ENCODE measurements around the gene LAD1.

The LAD1 gene, protein sequence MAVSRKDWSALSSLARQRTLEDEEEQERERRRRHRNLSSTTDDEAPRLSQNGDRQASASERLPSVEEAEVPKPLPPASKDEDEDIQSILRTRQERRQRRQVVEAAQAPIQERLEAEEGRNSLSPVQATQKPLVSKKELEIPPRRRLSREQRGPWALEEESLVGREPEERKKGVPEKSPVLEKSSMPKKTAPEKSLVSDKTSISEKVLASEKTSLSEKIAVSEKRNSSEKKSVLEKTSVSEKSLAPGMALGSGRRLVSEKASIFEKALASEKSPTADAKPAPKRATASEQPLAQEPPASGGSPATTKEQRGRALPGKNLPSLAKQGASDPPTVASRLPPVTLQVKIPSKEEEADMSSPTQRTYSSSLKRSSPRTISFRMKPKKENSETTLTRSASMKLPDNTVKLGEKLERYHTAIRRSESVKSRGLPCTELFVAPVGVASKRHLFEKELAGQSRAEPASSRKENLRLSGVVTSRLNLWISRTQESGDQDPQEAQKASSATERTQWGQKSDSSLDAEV

DNA sequence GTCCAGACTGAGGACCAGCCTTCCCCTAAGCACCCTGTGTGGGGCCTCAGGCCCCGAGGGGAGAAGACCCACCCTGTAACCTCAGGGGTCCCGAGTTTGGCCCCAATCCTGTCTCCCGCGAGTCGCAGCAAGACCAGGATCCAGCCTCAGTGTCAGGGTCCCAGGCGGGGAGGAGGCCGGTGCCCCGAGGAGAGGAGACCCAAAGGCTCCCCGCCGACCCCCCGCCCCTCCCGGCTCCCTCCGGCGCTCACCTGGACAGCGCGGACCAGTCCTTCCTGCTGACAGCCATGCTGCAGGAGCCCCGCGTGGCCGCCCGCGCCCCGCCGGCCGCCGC, at the start of gene LAD1:
Gene LAD1, minus strand, starts transcription at position 307 of the 334 bp plus-strand sequence. Its CDS starts 18 bp downstream, at position 289.
- DNase-seq = no peak

DNA sequence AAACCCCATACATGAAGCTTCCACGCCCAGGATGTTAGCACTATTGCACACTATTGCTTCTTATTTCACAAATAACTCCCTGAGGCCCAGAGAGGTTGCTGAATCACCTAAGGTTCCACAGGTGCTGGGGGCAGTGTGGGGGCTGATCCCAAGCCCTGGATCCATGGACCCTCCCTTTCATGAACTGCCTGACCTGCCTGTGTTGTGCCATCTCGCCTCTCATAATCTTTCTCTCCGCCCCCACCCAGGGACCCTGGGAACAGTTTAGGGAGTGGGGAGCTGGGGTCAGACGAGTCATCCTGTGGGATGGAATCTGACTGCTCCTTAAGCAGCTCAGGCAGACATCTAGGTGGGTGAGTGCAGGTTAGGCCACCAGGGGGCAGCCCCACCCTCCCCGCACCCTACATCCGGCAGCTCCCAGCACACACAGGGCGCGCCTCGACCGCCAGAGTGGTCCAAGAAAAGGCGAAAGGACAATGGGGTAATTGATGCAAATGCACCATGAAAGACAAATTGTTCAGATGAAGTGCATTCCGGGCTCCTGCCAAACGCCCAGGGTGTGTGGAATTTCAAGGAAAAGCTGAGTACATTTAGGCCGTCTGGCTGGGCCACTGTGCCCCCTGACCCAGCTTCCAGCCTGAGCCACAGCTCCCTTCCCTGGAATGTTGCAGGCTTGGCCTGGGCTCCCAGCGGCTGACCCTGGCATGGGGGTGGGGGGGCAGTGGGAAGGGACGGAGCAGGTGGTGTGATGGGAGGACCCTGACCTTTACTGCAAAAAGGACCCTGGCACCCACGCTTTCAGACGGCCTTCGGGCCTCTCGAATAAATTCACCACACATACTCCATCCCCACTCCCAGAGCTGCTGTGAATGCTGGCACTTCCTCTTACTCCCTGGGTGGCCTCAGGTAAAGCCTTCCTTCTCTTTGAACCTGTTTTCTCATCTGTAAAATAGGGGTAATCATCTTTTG, 49.1 kb upstream of the LAD1 start:
- DNase-seq = peak; percentile 65

DNA sequence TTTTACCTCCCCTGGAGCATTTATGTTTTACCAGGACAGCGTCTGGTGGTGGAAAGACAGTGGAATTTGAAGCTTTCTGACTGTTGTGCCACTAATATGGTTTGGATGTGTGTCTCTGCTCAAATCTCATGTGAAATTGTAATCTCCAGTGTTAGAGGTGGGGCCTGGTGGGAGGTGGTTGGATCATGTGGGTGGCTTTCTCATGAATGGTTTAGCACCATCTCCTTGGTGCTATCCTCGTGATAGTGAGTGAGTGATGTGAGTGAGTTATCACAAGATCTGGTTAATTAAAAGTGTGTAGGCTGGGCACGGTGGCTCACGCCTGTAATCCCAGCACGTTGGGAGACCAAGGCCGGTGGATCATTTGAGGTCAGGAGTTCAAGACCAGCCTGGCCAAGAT, 46.2 kb upstream of the LAD1 start:
- no peak for DNase-seq

DNA sequence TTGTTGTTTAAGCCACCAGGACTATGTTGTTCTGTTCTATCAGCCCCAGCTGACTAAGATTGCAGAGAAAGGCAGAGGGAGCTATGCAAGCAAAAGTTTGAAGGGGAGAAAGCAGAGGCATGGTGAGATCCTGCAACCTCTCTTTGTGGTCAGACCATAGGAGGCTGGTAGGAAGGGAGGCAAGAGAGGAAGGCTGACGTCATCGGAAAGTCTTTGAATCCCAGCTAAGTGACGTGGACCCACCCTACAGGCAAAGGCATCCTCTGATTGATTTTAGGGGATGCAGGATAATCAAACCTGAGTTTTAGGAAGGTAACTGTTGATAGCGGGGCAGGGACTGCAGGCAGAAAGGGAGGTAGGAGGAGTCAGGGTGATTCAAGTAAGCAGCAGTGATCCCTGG, 45.7 kb upstream of the LAD1 start:
- no peak for DNase-seq

DNA sequence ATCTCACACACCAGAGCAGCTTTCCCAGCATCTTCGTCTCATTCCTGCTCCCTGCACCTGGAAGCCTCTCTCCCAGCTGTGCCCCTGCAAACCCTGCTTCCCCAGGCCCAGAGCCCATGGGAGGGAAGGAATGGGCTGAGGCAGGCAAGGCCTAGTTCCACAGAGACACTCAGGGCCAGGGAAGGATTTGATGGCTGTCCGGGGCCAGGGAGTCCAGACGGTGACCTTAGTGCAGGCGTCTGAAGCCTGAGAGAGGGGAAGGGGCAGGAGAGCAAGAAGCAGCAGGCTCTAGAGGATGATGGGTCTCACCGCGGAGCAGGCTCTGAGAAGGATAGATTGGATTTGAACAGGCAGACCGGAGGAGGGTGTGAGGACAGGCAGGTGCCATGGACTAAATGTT, 44.6 kb upstream of the LAD1 start:
- DNase-seq = no peak

DNA sequence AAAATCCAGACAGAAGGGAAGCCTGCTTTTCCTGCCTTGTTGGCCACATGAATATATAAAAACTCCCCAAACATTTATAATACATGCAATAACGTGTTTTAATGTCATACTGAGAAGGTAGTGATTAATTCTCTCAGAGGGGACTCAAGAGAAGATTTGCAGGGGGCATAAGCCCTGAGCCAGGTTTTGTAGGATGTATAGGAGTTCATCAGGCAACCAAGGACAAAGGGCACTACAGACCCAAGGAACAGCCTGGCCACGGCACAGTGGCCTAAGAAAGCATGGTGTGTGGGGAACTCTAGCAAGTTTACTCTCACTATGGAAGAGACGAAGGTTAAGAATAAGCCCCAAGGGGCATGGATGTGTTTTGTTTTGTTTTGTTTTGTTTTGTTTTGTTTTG, 37.8 kb upstream of the LAD1 start:
- DNase-seq = no peak

DNA sequence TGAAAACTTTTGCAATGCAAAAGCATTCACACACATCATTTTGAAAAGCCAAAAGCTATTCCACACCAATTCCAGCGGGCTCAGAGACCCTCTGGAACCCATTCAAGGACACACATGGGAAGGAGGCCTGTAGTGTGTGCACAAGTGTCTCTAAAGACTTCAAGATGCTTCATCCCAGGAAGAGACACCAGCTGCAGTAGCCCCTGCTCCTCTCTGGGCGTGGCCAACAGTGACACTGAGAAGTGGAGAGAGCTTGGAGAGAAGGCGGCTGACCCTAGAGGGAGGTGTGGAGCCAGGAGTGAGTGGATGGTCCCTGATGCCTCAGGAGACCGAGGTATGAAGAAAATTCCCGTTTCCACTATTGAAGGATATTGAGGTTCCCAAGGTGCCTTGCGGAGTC, 37.3 kb upstream of the LAD1 start:
- no peak for DNase-seq

DNA sequence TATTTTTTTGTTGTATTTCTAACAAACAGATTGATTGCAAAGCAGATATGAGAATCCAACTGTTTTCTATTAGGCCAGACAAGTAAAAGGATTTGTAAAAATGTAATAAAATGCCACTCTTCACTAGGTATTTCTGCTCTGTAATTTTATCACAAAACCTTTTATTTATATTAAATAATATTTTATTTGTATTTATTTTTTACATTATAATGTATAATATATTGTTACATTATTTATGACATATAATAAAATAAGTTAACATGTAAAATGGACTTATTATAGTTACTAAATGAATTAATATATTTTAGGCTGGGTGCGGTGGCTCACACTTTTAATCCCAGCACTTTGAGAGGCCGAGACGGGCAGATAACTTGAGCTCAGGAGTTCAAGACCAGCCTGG, 35.1 kb upstream of the LAD1 start:
- DNase-seq = no peak

DNA sequence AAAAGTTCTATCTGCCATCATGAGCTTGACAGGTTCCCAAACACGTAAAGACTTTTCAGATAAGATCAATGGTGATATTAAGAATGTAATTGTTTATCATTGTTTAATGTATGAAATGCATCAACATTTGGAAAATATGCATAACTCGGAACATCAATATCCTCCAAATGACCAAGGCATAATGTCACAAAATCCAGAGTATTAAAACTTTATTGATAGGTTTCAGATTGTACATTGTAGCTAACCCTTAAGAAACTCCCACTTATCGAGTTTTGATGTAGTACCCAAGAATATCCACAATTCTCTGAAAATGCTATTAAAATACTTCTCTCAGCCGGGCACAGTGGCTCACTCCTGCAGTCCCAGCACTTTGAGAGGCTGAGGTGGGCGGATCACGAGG, 34.5 kb upstream of the LAD1 start:
- DNase-seq = no peak

DNA sequence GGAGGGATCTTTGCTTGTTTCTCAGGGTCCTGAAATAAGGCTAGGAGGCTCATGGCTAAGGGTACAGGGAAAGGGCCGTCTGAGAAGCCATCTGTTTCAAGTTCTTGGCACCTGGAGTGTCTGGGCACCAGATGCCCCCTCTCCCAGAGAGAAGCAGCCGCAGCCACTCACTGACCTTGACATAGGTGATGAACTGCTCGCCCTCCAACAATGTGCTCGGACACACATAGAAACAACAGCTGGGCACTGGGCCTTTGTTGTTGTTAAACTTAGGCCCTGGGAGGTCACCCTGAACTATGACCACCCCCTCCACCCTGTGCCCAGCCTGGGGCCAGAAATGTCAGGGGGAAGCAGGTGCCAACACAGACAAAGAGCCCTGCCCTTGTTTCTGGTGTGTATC, 31.7 kb upstream of the LAD1 start:
- no peak for DNase-seq

DNA sequence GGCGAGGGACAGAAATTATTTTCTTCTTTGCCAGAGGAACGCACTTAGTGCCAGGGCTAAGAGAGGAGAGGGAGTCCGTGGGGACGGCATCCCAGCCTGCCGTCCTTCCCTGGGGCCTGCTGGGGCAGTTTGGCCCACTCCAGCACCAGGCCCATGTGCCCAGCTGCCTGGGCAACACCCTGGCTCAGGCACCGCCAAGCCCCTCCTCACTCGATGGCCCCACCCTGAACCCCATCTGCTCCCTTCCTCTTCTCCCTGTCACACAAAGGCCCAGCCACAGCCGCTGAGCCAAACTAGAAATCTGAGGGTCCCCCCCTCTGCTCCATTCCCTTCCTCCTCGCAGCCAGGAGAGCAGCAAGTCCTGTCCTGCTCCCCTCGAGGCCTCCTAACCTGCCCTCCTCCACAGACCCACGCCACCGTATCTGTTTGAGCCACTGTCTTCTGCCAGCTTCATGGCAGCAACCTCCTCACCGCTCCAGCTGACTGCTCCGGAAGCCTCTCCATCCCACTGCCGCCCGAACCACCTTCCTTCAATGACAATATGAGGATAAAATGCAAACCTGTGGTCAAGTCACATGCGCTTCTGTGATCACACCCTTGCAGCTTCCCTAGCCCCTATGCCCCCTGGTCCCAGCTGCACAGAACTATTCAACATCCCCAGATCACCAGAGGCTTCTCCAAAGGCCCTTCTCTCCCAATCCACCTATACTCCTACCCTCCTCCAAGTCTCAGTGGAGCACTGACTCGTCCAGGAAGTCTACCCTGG, 30.8 kb upstream of the LAD1 start:
- DNase-seq = no peak

DNA sequence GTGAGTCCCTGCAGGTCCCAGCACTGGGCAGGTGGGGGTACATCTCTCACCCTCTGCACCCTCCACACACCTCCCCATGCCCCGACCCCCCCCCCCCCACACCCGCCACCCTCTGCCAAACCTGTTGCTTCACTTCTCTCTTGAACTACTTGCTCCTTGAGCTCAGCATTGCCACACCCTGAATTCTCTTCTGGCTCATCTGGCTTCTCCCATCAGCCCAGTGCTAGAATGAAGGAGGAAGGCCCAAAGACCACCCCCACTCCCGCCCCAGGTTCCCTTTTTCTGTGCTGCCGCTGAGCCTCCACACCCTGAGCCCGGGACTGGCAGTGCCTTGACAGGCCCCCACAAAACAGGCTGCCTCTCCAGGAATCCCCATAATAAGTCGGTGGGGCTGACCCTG, 28.8 kb upstream of the LAD1 start:
- no peak for DNase-seq

DNA sequence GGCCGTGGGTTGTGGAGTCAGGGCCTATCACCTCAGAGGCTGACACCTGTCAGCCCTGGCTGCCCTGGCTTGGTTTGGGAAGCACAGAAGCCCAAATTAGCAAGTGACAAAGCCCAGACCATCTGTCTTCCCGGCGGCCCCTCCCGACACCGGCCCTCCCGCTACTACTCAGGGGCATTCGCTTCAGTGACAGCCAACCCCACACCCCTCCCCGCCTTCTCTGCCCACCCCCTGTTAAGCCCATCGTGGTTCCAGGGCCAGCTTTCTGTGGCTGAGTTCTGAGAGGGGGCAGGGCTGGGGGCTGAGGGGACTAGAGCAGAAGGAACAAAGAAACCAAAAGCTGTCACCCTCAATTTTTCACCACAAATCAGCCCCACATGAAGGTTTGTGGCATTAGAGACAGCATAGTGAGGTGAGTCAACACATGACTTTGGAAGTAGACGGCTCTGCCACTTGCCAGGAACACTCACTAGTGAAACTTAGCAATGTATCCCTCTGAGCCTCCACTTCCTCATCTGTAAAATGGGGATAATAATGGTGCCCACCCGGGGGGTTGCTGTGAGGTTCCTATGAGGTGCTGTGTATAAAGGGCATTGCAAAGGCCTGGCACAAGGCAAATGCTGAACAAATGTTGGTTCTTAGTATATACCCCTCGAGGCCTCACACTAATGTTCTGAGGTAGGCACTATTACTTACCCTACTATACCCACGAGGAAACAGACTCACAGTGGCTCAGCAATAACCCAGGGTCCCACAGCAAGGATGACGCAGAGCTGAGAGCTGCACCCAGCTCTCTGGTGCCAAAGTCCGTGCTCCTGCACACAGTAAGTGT, 27.6 kb upstream of the LAD1 start:
- DNase-seq = no peak

DNA sequence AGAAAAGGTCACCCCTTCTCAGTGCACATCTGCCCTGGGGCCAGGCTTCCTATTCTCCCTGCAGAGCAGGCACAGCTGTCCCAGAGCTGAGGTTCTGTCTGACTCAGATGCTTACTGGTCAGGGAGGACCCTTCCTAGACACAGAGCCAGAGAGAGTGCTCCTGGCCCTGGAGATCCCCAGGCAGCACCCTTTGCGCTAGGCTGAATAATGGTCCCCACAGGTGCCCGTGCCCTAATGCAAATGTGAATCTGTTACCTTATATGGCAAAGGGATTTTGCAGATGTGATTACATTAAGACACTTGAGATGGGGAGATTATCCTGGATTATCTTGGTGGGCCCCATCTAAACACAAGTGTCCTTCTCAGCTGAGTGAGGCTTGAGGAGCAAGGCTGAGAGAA, 25.0 kb upstream of the LAD1 start:
- no peak for DNase-seq

DNA sequence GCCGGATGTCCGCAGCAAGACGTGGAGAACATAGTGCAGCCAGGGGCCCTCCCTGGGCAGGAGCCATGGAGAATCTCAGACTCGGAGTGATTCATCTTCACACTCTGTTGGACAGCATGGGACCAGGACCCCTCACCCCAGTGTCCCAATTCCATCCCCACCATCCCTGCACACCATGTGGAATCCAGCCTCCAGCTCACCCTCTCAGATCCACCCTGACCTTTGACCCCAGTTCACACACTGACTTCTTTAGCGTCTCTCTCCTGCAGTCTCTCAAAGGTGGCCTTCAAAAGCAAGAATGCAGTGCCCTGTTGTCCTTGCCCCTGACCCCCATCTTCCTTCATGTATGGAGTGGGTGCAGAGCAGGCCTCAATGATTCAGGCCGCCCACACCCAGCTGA, 24.5 kb upstream of the LAD1 start:
- no peak for DNase-seq

DNA sequence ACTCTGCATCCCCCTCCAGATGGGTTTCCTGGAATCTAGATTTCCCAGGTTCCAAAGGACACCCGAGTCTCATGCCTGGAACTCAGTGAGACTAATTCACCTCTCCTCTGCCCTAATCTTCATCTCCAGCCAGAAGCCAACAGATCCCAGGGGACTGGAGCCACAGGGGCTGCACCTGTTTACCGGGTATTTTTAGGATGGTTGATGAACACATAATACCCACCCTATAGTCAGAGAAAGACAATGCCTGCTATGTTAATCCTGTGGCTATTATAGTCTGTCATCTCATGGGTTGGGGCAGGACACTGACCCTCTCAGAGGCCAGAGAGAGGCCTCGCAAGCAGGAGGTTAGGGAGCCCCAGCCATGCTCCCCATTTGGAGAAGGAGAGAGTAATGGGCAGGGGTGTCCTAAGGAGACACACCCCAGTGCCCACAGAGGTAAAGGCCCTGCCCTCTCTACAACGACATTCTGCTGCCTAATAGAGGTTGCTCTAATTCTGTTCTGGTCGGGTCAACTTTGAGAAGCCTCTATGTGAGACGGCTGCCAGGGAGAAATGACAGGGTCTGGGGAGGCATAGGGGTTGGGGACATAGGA, 23.4 kb upstream of the LAD1 start:
- no peak for DNase-seq

DNA sequence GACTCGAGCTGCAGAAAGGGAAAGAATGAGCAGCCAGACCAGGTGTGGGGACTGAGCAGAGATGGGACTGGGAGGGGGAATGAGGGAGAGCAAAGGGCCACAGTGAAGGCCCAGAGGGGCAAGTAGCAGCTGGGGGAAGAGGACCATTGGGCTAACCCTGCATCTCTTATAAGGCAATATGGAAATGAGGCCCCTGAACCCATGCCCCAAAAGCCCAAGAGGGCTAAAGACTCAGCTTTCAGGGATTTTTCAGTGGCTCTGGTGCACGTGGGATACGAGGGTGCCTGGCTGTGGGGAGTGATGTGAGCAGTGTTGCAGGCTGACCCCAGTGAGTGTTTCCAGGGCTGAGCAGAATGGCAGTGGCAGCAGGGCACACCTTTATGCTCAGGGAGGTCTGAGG, 22.9 kb upstream of the LAD1 start:
- DNase-seq = no peak

DNA sequence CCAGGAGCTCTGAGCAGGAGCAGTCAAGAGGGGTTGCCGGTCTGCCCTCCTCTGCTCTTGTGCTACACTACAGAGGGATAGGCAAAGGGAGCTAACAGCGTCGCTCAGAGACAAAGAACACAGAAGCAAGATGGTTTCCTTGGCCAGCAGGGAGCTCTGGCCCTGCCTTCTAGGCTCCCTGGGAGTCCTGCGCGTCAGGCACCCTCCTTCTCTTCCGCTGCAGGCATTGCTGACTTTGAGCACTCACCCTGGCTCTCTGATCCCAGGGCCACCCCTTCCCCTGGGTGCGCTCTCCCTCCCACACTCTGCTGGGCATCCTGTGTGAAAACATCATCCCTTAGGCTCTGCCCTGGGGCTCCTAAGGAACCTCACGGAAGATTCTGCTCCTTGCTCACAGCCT, 21.9 kb upstream of the LAD1 start:
- no peak for DNase-seq

DNA sequence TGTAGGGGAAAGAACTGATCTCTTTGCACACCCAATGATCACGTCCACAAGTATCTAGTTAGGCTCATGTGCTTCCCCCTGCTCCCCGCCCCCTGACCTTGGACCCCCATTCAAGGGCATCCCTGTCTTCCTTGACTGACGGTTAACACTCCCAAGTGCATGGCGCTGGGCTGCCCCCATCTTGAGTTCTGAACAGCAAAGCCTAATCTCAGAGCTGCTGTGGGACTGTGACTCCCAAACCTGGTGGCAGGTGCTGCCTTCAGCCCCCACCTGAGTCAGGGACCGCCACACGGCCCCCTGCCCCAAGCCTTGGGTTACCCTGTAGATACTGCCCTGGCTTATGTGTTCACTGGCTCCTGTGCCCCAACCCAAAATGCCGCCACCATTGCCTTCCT, 21.5 kb upstream of the LAD1 start:
- no peak for DNase-seq

DNA sequence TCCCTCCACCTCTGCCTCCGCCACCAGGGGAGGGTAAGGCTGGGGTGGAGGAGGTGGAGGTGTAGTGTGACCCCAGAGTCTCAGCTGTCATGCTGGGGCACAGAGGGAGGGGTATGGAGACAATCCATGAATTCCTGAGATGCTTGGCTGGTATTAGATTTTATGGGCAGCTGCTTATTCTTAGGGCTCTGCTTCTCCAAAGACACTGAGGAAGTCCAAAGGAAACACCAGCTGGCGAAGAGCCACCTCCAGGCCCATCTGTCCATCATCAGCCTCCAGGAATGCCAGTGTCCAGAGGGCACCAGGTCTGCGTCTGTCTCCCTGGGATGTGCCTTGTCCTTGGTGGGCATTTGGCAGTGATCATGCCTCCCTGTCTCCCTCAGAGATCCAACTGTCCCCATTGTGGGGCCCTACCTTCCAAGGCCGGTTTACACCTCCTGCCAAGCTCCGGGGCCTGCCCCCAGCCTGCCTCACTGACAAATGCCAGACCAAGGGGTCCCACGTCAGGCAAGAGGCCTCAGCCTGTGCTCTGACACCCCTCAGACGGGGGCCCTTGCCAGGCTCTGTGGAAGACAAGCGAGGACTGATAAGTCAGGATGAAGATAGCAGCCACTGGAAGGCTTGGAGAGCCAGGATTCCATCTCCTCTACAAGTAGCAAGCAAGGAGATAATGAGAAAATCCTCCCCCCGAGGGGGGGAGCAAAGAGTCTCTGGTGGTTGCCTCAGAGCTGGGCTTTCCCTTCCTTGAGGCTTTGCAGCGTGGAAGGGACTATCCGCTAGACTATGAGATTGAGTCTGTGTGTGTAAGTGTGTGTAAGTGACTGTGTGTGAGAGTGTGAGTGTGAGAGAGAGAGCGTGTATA, 20.9 kb upstream of the LAD1 start:
- DNase-seq = no peak

DNA sequence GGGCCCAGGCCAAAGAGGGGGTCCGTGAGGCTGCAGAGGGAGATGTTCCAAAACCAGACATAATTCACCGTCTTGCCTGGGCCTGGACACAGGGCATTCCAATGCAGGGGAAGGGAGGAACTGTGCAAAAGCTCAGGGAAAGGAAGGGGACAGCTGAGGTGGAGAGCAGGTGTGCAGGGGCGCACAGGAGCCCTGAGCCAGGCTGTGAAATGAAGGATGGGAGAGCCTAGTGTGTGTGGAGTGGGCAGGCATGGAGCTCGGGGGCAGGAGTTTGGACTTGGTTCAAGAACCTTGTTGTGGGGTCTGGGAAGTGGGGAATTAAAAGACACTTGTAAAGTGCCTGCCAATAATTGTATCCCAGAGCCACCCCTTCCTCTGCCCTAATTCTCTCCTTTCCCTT, 20.1 kb upstream of the LAD1 start:
- no peak for DNase-seq
